Measurements from ENCODE around the gene PAGR1.
"Not testable (repeated sequence)": the region's sequence is repeated elsewhere in the genome, so short reads cannot be mapped to it uniquely, and the experiment has no call there.

PAGR1 gene

GRCh38 chr16:29811896-29812665 is 3.9 kb upstream of the PAGR1 start, which contains the start of gene PRRT2:
Gene PRRT2 (plus strand): TSS chr16:29812193. CDS start chr16:29813055, 862 bp downstream.
- in situ Hi-C loops (cut with MboI; ENCODE audit: low sequenced_read_pairs), result no loop called here

- in situ Hi-C loops (cut with MboI; ENCODE audit: low sequenced_read_pairs), result no loop called here
Measured at GRCh38 chr16:29812754-29813643, 3.0 kb upstream of the PAGR1 start.

- in situ Hi-C loops (cut with MboI; ENCODE audit: low sequenced_read_pairs), result no loop called here
Measured at GRCh38 chr16:29813644-29814562, 2.0 kb upstream of the PAGR1 start.

GRCh38 chr16:29814592-29814991 is 1.4 kb upstream of the PAGR1 start:
- in situ Hi-C loops (cut with MboI; ENCODE audit: low sequenced_read_pairs), result no loop called here

- in situ Hi-C loops (cut with MboI; ENCODE audit: low sequenced_read_pairs), result no loop called here
Measured at GRCh38 chr16:29815032-29815721, 775 bp upstream of the PAGR1 start.

- in situ Hi-C loops (cut with MboI; ENCODE audit: low sequenced_read_pairs), result no loop called here
Measured at GRCh38 chr16:29816694-29817441, 916 bp downstream of the PAGR1 start.

- in situ Hi-C loops (cut with MboI; ENCODE audit: low sequenced_read_pairs), result no loop called here
Measured at GRCh38 chr16:29818082-29818481, 2.1 kb downstream of the PAGR1 start.

- in situ Hi-C loops (cut with MboI; ENCODE audit: low sequenced_read_pairs), result no loop called here
Measured at GRCh38 chr16:29819506-29819905, 3.6 kb downstream of the PAGR1 start.

- in situ Hi-C loops (cut with MboI; ENCODE audit: low sequenced_read_pairs), result no loop called here
Measured at GRCh38 chr16:29820271-29820701, 4.3 kb downstream of the PAGR1 start, which contains the start of gene MVP. Gene MVP (plus strand): TSS chr16:29820462. CDS start chr16:29830550, 10,088 bp downstream.

GRCh38 chr16:29820730-29821642 is 5.0 kb downstream of the PAGR1 start:
- in situ Hi-C loops (cut with MboI; ENCODE audit: low sequenced_read_pairs), result no loop called here

GRCh38 chr16:29821643-29822115 is 5.7 kb downstream of the PAGR1 start:
- in situ Hi-C loops (cut with MboI; ENCODE audit: low sequenced_read_pairs), result no loop called here

GRCh38 chr16:29824589-29825144 is 8.7 kb downstream of the PAGR1 start:
- in situ Hi-C loops (cut with MboI; ENCODE audit: low sequenced_read_pairs), result no loop called here

GRCh38 chr16:29825145-29826044 is 9.4 kb downstream of the PAGR1 start:
- in situ Hi-C loops (cut with MboI; ENCODE audit: low sequenced_read_pairs), result no loop called here

- in situ Hi-C loops (cut with MboI; ENCODE audit: low sequenced_read_pairs), result no loop called here
Measured at GRCh38 chr16:29826342-29826695, 10.4 kb downstream of the PAGR1 start.

GRCh38 chr16:29830774-29831173 is 14.8 kb downstream of the PAGR1 start:
- in situ Hi-C loops (cut with MboI; ENCODE audit: low sequenced_read_pairs), result no loop called here

- in situ Hi-C loops (cut with MboI; ENCODE audit: low sequenced_read_pairs), result no loop called here
Measured at GRCh38 chr16:29831490-29831889, 15.5 kb downstream of the PAGR1 start.

- in situ Hi-C loops (cut with MboI; ENCODE audit: low sequenced_read_pairs), result not testable (repeated sequence)
Measured at GRCh38 chr16:29833219-29833618, 17.3 kb downstream of the PAGR1 start.

Data from HL-60/S4 treated with retinoic acid at 250 ng/mL for 4 days and 3 days (cell line).